ENCODE data around the gene ATF7IP2. TPM values are rescaled to one million over a fixed set of nuclear protein-coding genes. Genes with fewer than 3 reads are reported as not detected.
"Not testable (repeated sequence)": the region's sequence is repeated elsewhere in the genome, so short reads cannot be mapped to it uniquely, and the experiment has no call there.

The ATF7IP2 gene
- total and polyA plus RNA-seq, 2 donors (not counting 3 experiments of a cell fraction or from before 2014, with no cell fraction given), result 9.7 to 14.6 TPM

DNA sequence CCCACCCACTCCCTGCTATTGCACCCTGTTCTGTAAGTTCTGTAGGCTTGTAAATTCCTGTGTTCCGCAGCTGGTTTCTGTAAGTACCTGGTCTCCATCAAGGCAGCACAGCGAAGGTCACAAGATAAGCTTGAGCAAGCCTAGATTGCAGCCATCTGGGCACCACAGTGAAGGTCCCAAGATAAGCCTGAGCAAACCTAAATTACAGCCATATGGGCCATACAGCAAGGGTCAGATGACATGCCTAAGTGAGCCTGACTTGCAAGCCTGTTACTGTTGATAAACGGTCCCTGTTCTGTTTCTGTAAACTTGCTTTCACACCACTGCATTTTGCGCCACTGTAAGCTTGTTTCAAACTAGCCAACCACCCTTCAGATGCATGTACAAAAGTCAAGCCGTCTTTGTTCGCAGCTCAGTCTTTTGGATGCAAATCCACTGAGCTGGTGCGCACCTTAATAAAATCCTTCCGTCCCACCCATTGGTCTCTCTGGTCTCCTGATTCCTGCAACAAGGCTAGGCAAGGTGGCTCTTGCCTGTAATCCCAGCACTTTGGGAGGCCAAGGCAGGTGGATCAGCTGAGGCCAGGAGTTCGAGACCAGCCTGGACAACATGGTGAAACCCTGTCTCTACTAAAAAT is 42.6 kb upstream of the ATF7IP2 start:
- intact Hi-C loops (cut with micrococcal nuclease) (no loop called here), dilution Hi-C loops (cut with MboI; ENCODE audit: extremely low pct_ligation_motif_present, low sequenced_read_pairs) (no loop called here)
- H3K9me3 ChIP-seq (replicated peaks; ENCODE audit: control insufficient read depth, insufficient read depth, low read length), result no peaks in the 10 kb centered on the region
- H3K4me1 ChIP-seq (ENCODE audit: control insufficient read depth, extremely low read depth, insufficient read depth, low read length), result no peaks in the 10 kb centered on the region
- no peaks in the 10 kb centered on the region for H3K9me1 ChIP-seq (replicated peaks; ENCODE audit: control insufficient read depth, extremely low read depth, insufficient read depth, low read length)
- H3K4me2 ChIP-seq (ENCODE audit: insufficient read depth, low read length), result no peak overlapping the region
- no peak overlapping the region for H3K27ac ChIP-seq (ENCODE audit: insufficient read depth, low read depth, low read length)
- H3K4me3 ChIP-seq (replicated peaks in 1 of 3; ENCODE audit: insufficient read depth in 1 of 3, low read depth in 1 of 3, low read length in 3 of 3), result no peak overlapping the region
- ChIA-PET POLR2A (no interaction called here), CTCF (no interaction called here)
- no peak for FAIRE-seq
- no peak overlapping the region for H2AFZ ChIP-seq (ENCODE audit: low read depth, low read length)
- H3K27me3 ChIP-seq (ENCODE audit: control insufficient read depth in 2 of 2, insufficient read depth in 2 of 2, low read length in 2 of 2), result no peaks in the 10 kb centered on the region
- BruUV-seq (replicated peaks), result no TSS peak
- H3K36me3 ChIP-seq (ENCODE audit: control insufficient read depth in 2 of 2, extremely low read depth in 1 of 2, insufficient read depth in 2 of 2, low read length in 2 of 2), result no peaks in the 10 kb centered on the region
- no peaks in the 10 kb centered on the region for H3K79me2 ChIP-seq (ENCODE audit: control insufficient read depth, insufficient read depth, low read length)
- no peak for DNase-seq (ENCODE audit: low read depth, low spot score)
- H3K9ac ChIP-seq (replicated peaks; ENCODE audit: extremely low read depth, insufficient read depth, low read length), result no peak overlapping the region
- no peaks in the 10 kb centered on the region for H4K20me1 ChIP-seq (replicated peaks; ENCODE audit: control insufficient read depth, extremely low read depth, insufficient read depth, low read length)
- no peak for TF ChIP-seq EZH2 (IDR thresholded peaks at IDR 0.05; ENCODE audit: borderline replicate concordance, low read depth, low read length, severe bottlenecking)
- no peak for TF ChIP-seq POLR2A (IDR thresholded peaks at IDR 0.05; ENCODE audit: low read depth, low read length)
- no peak for TF ChIP-seq POLR2AphosphoS5 (IDR thresholded peaks at IDR 0.05; ENCODE audit: insufficient read depth, low read depth, low read length)
- TF ChIP-seq GATA2 (IDR thresholded peaks at IDR 0.05; ENCODE audit: insufficient read depth, insufficient read length, low read depth, low read length), result no peak
- no peak for TF ChIP-seq MYC (IDR thresholded peaks at IDR 0.05; ENCODE audit: low read depth, low read length)
- no peak for TF ChIP-seq JUN (IDR thresholded peaks at IDR 0.05; ENCODE audit: borderline replicate concordance, insufficient read depth, insufficient read length, low read depth)
- TF ChIP-seq, protein P1, sequence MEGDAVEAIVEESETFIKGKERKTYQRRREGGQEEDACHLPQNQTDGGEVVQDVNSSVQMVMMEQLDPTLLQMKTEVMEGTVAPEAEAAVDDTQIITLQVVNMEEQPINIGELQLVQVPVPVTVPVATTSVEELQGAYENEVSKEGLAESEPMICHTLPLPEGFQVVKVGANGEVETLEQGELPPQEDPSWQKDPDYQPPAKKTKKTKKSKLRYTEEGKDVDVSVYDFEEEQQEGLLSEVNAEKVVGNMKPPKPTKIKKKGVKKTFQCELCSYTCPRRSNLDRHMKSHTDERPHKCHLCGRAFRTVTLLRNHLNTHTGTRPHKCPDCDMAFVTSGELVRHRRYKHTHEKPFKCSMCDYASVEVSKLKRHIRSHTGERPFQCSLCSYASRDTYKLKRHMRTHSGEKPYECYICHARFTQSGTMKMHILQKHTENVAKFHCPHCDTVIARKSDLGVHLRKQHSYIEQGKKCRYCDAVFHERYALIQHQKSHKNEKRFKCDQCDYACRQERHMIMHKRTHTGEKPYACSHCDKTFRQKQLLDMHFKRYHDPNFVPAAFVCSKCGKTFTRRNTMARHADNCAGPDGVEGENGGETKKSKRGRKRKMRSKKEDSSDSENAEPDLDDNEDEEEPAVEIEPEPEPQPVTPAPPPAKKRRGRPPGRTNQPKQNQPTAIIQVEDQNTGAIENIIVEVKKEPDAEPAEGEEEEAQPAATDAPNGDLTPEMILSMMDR (IDR thresholded peaks at IDR 0.05; ENCODE audit: extremely low read depth in 1 of 2, insufficient read depth in 1 of 2, low read depth in 1 of 2, low read length in 2 of 2), result no peak
- no peak for TF ChIP-seq FOS (IDR thresholded peaks at IDR 0.05; ENCODE audit: borderline replicate concordance, insufficient read depth, low read length)
- TF ChIP-seq, protein P2, sequence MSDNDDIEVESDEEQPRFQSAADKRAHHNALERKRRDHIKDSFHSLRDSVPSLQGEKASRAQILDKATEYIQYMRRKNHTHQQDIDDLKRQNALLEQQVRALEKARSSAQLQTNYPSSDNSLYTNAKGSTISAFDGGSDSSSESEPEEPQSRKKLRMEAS (IDR thresholded peaks at IDR 0.05; ENCODE audit: insufficient read depth, insufficient read length), result no peak

DNA sequence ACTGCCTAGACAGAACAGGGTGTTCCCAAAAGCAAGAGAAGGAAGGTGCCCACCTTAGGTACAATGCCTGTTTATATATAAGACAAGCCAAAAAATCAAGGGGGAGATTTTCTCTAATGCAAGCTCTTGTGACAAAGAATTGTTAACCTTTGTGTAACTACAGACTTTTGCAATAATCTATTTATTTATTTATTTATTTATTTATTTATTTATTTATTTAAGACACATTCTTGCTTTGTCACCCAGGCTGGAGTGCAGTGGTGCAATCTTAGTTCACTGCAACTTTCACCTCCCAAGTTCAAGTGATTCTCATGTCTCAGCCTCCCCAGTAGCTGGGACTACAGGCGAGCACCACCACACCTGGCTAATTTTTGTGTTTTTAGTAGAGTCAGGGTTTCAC is 41.2 kb upstream of the ATF7IP2 start:
- H3K9me1 ChIP-seq (replicated peaks; ENCODE audit: control insufficient read depth, extremely low read depth, insufficient read depth, low read length); H4K20me1 ChIP-seq (replicated peaks; ENCODE audit: control insufficient read depth, extremely low read depth, insufficient read depth, low read length); H3K4me2 ChIP-seq (ENCODE audit: insufficient read depth, low read length); H3K79me2 ChIP-seq (ENCODE audit: control insufficient read depth, insufficient read depth, low read length); DNase-seq (ENCODE audit: low read depth, low spot score); dilution Hi-C loops (cut with MboI; ENCODE audit: extremely low pct_ligation_motif_present, low sequenced_read_pairs); H3K27ac ChIP-seq (ENCODE audit: insufficient read depth, low read depth, low read length); H3K36me3 ChIP-seq (ENCODE audit: control insufficient read depth in 2 of 2, extremely low read depth in 1 of 2, insufficient read depth in 2 of 2, low read length in 2 of 2); H3K27me3 ChIP-seq (ENCODE audit: control insufficient read depth in 2 of 2, insufficient read depth in 2 of 2, low read length in 2 of 2); H3K9ac ChIP-seq (replicated peaks; ENCODE audit: extremely low read depth, insufficient read depth, low read length); FAIRE-seq; POLR2A ChIA-PET; H3K4me1 ChIP-seq (ENCODE audit: control insufficient read depth, extremely low read depth, insufficient read depth, low read length); H2AFZ ChIP-seq (ENCODE audit: low read depth, low read length); intact Hi-C loops (cut with micrococcal nuclease); H3K9me3 ChIP-seq (replicated peaks; ENCODE audit: control insufficient read depth, insufficient read depth, low read length); H3K4me3 ChIP-seq (replicated peaks in 1 of 3; ENCODE audit: insufficient read depth in 1 of 3, low read depth in 1 of 3, low read length in 3 of 3); BruUV-seq (replicated peaks); CTCF ChIA-PET: not testable (repeated sequence)
